ENCODE results near the gene CALCOCO2. TPM values are rescaled to one million over a fixed set of nuclear protein-coding genes. Genes with fewer than 3 reads are reported as not detected.
"Not testable (repeated sequence)": the region's sequence is repeated elsewhere in the genome, so short reads cannot be mapped to it uniquely, and the experiment has no call there.

CALCOCO2 gene
- polyA plus RNA-seq, 2 of the 4 experiments (the other 2 are of a cell fraction): 71.6 to 194 TPM

DNA sequence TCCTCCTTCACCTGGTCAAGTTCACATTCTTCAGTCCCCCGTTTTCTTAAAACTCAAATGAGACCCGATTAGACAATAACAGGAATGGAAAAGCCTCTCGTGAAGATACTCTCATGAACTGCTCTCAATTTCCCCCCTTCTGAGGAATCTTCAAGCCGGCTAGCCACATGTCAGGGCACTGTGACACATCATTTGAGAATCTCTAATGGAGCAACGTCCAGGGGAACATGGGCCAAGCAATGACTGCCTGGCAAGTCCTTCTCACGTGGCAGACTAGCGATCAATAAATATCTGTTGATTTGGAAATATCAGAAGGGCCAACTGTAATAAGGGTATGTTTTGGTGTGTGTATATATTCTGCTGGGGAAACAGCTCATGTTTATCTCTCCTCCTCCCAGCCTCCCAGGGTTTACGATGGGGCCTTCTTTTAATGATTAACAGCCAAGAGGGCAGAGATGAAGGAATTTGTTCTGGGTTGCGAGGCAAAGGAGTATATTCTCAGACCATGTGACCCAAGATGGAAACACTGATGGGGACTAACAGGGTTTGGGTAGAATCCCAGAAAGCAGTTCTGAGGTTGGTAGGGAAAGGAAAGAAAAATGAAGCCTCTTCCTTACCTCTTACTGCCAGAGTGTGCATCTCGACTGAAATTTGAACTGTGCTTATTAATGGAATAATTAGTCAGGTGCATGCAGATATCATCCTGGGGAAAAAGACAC lies 35.2 kb upstream of the CALCOCO2 start (continued):
- TF ChIP-seq EP300 (IDR thresholded peaks at IDR 0.05) (no peak), JUN (IDR thresholded peaks at IDR 0.05) (peak; percentile 65 to 78; a peak in 3 of 5 replicates), FOSL2 (IDR thresholded peaks at IDR 0.05) (peak; percentile 59; the same call in 1 of the 2 replicates), FOSL2 (CRISPR knock-in tag; IDR thresholded peaks at IDR 0.05) (peak; percentile 93), NPAS2 (CRISPR knock-in tag; IDR thresholded peaks at IDR 0.05; ENCODE audit: borderline replicate concordance) (peak; percentile 66; the same call in 1 of the 2 replicates), GATA3 (IDR thresholded peaks at IDR 0.05; ENCODE audit: borderline replicate concordance) (no peak), HOXB5 (CRISPR knock-in tag; IDR thresholded peaks at IDR 0.05) (peak; percentile 70), BHLHE40 (IDR thresholded peaks at IDR 0.05; ENCODE audit: low read depth, low read length) (peak; percentile 63), MYC (IDR thresholded peaks at IDR 0.05; ENCODE audit: borderline replicate concordance, low read length) (peak; percentile 93), CHD4 (IDR thresholded peaks at IDR 0.05; ENCODE audit: borderline replicate concordance) (no peak), RARB (CRISPR knock-in tag; IDR thresholded peaks at IDR 0.05) (peak; percentile 50; the same call in 1 of the 2 replicates), CBX2 (IDR thresholded peaks at IDR 0.05; ENCODE audit: borderline replicate concordance, low read depth) (no peak), ZNF302 (CRISPR knock-in tag; IDR thresholded peaks at IDR 0.05) (peak; percentile 86)

DNA sequence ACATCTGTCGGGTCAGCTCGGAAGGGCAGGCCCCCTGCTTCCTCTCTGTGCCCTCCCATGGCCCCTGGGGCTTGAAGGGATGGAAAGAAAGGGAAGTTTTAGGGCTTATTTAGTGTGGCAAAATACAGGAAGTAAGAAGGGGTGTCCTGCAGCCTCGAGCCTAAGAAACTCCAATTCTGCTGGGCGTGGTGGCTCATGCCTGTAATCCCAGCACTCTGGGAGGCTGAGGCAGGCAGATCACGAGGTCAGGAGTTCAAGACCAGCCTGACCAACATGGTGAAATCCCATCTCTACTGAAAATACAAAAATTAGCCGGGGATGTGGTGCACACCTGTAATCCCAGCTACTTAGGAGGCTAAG lies 34.7 kb upstream of the CALCOCO2 start:
- H3K9me3 ChIP-seq; POLR2A ChIA-PET; DNase-seq (ENCODE audit: low read depth in 1 of 2, low spot score in 1 of 2); H3K4me3 ChIP-seq; FAIRE-seq: not testable (repeated sequence)
- peak overlapping the region; percentile 65 for H3K4me2 ChIP-seq
- ATAC-seq: peak in 1 of 2 experiments; percentile 4; a peak in 2 of 6 replicates
- WGBS (ENCODE audit: missing lambda C conversion rate): 26% methylated on average over 6 of the region's 6 CpGs
- H3K4me1 ChIP-seq: peaks cover 77% of the 10 kb centered on the region
- CTCF ChIA-PET: interaction anchor here (0.7 to 70.2 kb wide), 7 partner anchors 9 to 577 kb away, joined by 3 to 3251 read pairs (median 195); partner anchors contain the start of genes ATP5MC1, CALCOCO2, HOXB13 and PRAC1
- peak overlapping the region; percentile 96 to 97 for H3K27ac ChIP-seq

DNA sequence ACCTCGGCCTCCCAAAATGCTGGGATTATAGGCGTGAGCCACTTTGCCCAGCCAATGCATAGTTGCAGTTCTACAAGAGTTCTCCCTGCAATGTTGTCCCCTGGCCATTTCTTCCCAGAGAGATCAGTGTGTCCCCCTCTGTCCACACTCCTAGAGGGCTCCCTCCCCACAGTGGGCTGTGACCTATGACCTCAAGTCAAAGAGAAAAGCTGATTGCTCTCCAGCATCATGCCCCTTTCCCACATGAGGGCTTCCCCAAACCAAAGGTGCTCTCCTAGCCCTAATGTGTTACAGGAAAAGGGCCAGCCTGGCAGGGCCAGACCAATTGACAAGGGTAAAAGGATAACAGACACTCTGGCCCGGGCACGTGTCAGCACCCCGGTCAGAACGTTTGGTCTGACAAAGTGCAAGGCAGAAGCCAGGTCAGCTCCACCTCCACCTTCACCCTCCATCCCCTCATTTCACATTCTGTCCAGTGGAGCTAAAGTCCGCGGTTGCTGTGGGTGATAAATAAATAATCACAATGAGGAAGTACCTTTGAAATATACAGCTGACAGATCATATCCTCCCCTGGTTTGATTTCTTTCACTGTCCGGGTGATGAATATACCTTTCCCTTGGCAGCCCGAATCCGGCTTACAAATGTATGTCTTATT lies 31.6 kb upstream of the CALCOCO2 start:
- H3K4me2 ChIP-seq: peak overlapping the region; percentile 38
- TF ChIP-seq, protein P1, sequence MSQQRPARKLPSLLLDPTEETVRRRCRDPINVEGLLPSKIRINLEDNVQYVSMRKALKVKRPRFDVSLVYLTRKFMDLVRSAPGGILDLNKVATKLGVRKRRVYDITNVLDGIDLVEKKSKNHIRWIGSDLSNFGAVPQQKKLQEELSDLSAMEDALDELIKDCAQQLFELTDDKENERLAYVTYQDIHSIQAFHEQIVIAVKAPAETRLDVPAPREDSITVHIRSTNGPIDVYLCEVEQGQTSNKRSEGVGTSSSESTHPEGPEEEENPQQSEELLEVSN (IDR thresholded peaks at IDR 0.05; ENCODE audit: borderline replicate concordance, low read depth): no peak
- TF ChIP-seq, protein P2, sequence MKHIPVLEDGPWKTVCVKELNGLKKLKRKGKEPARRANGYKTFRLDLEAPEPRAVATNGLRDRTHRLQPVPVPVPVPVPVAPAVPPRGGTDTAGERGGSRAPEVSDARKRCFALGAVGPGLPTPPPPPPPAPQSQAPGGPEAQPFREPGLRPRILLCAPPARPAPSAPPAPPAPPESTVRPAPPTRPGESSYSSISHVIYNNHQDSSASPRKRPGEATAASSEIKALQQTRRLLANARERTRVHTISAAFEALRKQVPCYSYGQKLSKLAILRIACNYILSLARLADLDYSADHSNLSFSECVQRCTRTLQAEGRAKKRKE (CRISPR knock-in tag; IDR thresholded peaks at IDR 0.05; ENCODE audit: low read depth): no peak
- TF ChIP-seq JUN (IDR thresholded peaks at IDR 0.05) (no peak), MAX (IDR thresholded peaks at IDR 0.05) (peak; percentile 57), CBX8 (IDR thresholded peaks at IDR 0.05) (no peak), EP300 (IDR thresholded peaks at IDR 0.05) (no peak), KDM5A (IDR thresholded peaks at IDR 0.05) (no peak), CHD2 (IDR thresholded peaks at IDR 0.05; ENCODE audit: low read length, partially characterized antibody) (no peak)
- peak; percentile 32 to 49; a peak in 3 of 6 replicates for ATAC-seq
- no peak for FAIRE-seq
- H3K9me3 ChIP-seq: no peaks in the 10 kb centered on the region
- ChIA-PET CTCF (interaction anchor here (0.8 to 70.2 kb wide), 11 partner anchors 8 to 516 kb away, joined by 3 to 3251 read pairs (median 14); partner anchors contain the start of genes ATP5MC1, CALCOCO2, HOXB13 and PRAC1), POLR2A (interaction anchor here (0.7 kb wide), 1 partner anchor 80 kb away, joined by 3 read pairs; no protein-coding TSS in a partner anchor)
- DNase-seq (ENCODE audit: low read depth in 1 of 2, low spot score in 1 of 2): peak in 1 of 2 experiments; percentile 56
- peaks cover 72% of the 10 kb centered on the region for H3K4me1 ChIP-seq
- H3K4me3 ChIP-seq: no peak overlapping the region
- H3K27ac ChIP-seq: peak overlapping the region; percentile 48 to 78
- 34% methylated on average over 11 of the region's 11 CpGs for WGBS (ENCODE audit: missing lambda C conversion rate)

All from A549 (cell line).